Pancreas (tissue), 10 donors: Measurements from ENCODE around the gene SFSWAP. TPM values are rescaled to one million over a fixed set of nuclear protein-coding genes. Genes with fewer than 3 reads are reported as not detected.

Experiments used
- ATAC-seq, 4 donors: fragments of 200-7000 bp; cut with Tn5 transposase; one replicate each; pipeline versions ENCODE4 v1.8.0 to v1.9.1; 2020; ENCODE audit warnings: mild to moderate bottlenecking in 4 of 4, moderate library complexity in 4 of 4
- DNase-seq, 6 donors: peaks; one replicate each; pipeline ENCODE4 v3.0.0-alpha.2; 2020
- FAIRE-seq: peaks from 2 replicates; lab custom pipeline; 2012; peaks lifted over from hg19 to GRCh38; lab: Jason Lieb, UNC
- H3K27ac ChIP-seq, 4 donors: fragments of 200-600 bp; sonication (generic); 1 replicate in 3 of 4; 2 replicates in 1 of 4; pipeline versions ENCODE4 v1.5.0 to v1.8.0; 2020
- H3K27me3 ChIP-seq, 4 donors: fragments of 200-600 bp; one replicate each; pipeline ENCODE4 v1.8.0; 2021
- H3K36me3 ChIP-seq, 3 donors: fragments of 200-600 bp; sonication (generic) in 1 of 3; one replicate each; pipeline versions ENCODE4 v1.5.0 to v1.8.0; 2020 to 2021
- H3K4me1 ChIP-seq, 3 donors: fragments of 200-600 bp; one replicate each; pipeline ENCODE4 v1.8.0; 2021
- H3K4me3 ChIP-seq, 4 donors: fragments of 200-600 bp; sonication (generic) in 2 of 4; one replicate each; pipeline versions ENCODE4 v1.5.0 to v1.8.0; 2020 to 2021
- H3K9me3 ChIP-seq, 4 donors: fragments of 200-600 bp; one replicate each; pipeline ENCODE4 v1.8.0; 2021
- WGBS, 2 donors: extraction: QIAGEN DNeasy Blood & Tissue Kit; methylation state at CpG; one replicate each; pipeline ENCODE4 v1.1.7; 2013; 5-methylcytosine and 5-hydroxymethylcytosine counted together
- intact Hi-C, 3 donors: fragments of 100-400 bp; cut with DNase I; formaldehyde crosslinking; loops; one replicate each; pipeline versions ENCODE4 v1.11.1 to v1.14.2; 2022
- polyA plus RNA-seq, 2 donors: library from polyadenylated mRNA; stranded (reverse); fragments of 200-250 nt; gene quantifications; one replicate each; pipeline ENCODE4 v1.2.3, GENCODE V29; 2013
- total RNA-seq, 6 donors: library from RNA; stranded (reverse); fragmentation: NEBNext Ultra II Directional in 4 of 6; extraction: Animal tissue kit (Norgen Biotek cat#: 25700) in 4 of 6; gene quantifications; one replicate each; pipeline versions ENCODE4 v1.2.1 to v1.2.4, GENCODE V29; 2021 to 2023
- TF ChIP-seq, protein P1 (sequence below), 4 donors: fragments of 200-600 bp; sonication (generic) in 3 of 4; IDR thresholded peaks; one replicate each; pipeline versions ENCODE4 v1.5.0 to v1.8.0; 2021; ENCODE audit warnings: antibody characterized with exemption in 4 of 4
- donor health status: healthy with polysubstance abuse.
- donor health status: DM: no; HTN: no; CAD: no; lungs with moderate emphysema.
- donor health status: DM: no; HTN: no; CAD: no.
- donor health status: control.
- donor health status: control.
- donor health status: Bipolar disorder and iron deficiency.
- donor health status: DM: yes; HTN: yes; CAD: no.
- donor health status: DM: no; HTN: no; CAD: no.
- donor health status: DM: no; HTN: no; CAD: no.
- donor health status: DM: yes; HTN: yes; CAD: no.

The SFSWAP gene
- total and polyA plus RNA-seq, 8 donors: 12.9 to 50.7 (median 20.6) TPM

DNA sequence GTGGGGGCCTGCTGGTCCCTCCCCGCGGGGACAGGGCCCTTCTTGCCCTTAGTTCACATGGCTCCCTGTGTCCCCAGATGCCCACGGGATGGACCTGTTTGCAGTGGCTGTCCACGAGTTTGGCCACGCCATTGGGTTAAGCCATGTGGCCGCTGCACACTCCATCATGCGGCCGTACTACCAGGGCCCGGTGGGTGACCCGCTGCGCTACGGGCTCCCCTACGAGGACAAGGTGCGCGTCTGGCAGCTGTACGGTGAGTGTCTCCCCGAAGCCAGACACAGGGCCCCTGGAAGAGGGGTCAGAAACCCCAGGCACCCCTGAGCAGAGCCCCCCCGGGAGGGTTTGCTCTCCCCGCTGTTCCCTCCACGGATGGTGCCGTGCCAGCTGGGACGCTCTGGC, 130.7 kb downstream of the SFSWAP start:
- H3K4me1 ChIP-seq: no peaks in the 10 kb centered on the region
- peak in 1 of 6 donors; percentile 57 for DNase-seq
- no peak for FAIRE-seq
- no peaks in the 10 kb centered on the region for H3K9me3 ChIP-seq
- no peak for ATAC-seq
- H3K27ac ChIP-seq: no peak overlapping the region
- no peak overlapping the region for H3K4me3 ChIP-seq
- H3K36me3 ChIP-seq: no peaks in the 10 kb centered on the region
- TF ChIP-seq, protein P1, sequence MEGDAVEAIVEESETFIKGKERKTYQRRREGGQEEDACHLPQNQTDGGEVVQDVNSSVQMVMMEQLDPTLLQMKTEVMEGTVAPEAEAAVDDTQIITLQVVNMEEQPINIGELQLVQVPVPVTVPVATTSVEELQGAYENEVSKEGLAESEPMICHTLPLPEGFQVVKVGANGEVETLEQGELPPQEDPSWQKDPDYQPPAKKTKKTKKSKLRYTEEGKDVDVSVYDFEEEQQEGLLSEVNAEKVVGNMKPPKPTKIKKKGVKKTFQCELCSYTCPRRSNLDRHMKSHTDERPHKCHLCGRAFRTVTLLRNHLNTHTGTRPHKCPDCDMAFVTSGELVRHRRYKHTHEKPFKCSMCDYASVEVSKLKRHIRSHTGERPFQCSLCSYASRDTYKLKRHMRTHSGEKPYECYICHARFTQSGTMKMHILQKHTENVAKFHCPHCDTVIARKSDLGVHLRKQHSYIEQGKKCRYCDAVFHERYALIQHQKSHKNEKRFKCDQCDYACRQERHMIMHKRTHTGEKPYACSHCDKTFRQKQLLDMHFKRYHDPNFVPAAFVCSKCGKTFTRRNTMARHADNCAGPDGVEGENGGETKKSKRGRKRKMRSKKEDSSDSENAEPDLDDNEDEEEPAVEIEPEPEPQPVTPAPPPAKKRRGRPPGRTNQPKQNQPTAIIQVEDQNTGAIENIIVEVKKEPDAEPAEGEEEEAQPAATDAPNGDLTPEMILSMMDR (IDR thresholded peaks at IDR 0.05): no peak
- intact Hi-C loops: no loop called here
- no peaks in the 10 kb centered on the region for H3K27me3 ChIP-seq
- 87 to 89% methylated on average over 22 of the region's 22 CpGs for WGBS, 2 donors

DNA sequence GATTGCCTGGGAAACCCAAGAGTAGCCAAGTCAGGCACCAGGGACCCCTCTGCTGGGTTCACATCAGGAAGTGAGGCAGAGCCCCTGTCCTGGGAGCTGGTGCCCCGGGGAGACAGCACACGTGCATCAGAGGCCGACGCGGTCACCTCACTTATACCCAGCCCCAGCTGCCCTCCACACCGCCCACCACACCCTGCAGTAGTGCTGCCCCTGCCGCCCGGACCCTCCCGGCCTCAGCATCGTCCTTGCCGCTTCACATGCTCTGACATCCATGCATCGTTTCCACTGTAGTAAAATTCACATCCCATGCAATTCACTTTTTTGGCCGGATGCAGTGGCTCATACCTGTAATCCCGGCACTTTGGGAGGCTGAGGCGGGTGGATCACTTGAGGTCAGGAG, 131.3 kb downstream of the SFSWAP start:
- no peaks in the 10 kb centered on the region for H3K27me3 ChIP-seq
- FAIRE-seq: no peak
- H3K4me1 ChIP-seq: no peaks in the 10 kb centered on the region
- DNase-seq: no peak
- no peak for ATAC-seq
- intact Hi-C loops: no loop called here
- 76 to 84% methylated on average over 15 of the region's 15 CpGs for WGBS, 2 donors
- no peak overlapping the region for H3K4me3 ChIP-seq
- no peaks in the 10 kb centered on the region for H3K36me3 ChIP-seq
- TF ChIP-seq, protein P1 (IDR thresholded peaks at IDR 0.05): no peak
- no peaks in the 10 kb centered on the region for H3K9me3 ChIP-seq
- no peak overlapping the region for H3K27ac ChIP-seq

DNA sequence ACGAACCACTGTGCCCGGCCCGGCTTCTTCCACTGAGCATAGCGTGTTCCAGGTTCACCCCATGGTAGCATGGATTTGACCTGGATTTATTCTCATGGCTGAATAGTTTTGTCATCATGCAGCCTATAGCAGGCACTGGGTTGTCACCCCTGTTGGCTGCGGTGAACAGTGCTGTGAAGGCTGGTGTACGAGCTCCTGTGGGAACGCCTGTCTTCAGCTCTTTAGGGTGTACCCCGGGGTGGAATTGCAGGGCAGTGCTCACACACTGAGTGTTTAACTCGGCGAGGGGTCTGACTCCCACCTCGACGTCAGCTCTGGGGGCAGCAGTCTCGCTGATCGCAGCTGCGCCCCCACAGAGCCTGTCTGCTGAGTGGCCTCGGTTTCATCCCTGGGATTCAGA, 132.6 kb downstream of the SFSWAP start:
- DNase-seq (no peak), ATAC-seq (no peak), FAIRE-seq (no peak)
- WGBS, 2 donors: 73 to 85% methylated on average over 16 of the region's 16 CpGs
- Histone ChIP-seq H3K27ac (no peak overlapping the region), H3K36me3 (no peaks in the 10 kb centered on the region), H3K9me3 (no peaks in the 10 kb centered on the region), H3K27me3 (no peaks in the 10 kb centered on the region), H3K4me3 (no peak overlapping the region), H3K4me1 (no peaks in the 10 kb centered on the region)
- TF ChIP-seq, protein P1 (IDR thresholded peaks at IDR 0.05): no peak
- intact Hi-C loops: no loop called here

DNA sequence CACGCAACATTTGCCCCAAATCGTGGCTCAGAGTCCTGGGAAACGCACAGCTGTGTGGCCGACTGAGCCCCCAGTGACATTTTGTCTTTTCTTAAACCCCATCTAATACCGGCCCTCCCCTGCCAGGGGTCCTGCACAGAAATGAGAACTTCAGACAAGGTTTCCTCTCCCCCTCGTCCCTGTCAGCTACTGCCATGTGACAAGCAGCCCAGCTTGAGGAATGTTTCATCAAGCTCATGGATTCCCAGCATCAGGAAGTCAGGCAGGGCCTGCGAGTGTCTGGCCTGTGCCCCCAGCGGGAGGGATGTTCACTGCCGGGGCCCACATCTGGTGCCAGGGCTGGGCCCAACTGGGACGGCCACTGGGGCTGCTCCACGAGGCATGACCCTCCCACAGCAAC, 133.2 kb downstream of the SFSWAP start:
- no peaks in the 10 kb centered on the region for H3K4me1 ChIP-seq
- FAIRE-seq (no peak), ATAC-seq (no peak), DNase-seq (no peak)
- intact Hi-C loops: no loop called here
- 80 to 90% methylated on average over 11 of the region's 11 CpGs for WGBS, 2 donors
- H3K36me3 ChIP-seq: no peaks in the 10 kb centered on the region
- H3K9me3 ChIP-seq: no peaks in the 10 kb centered on the region
- TF ChIP-seq, protein P1 (IDR thresholded peaks at IDR 0.05): no peak
- no peaks in the 10 kb centered on the region for H3K27me3 ChIP-seq
- no peak overlapping the region for H3K27ac ChIP-seq
- no peak overlapping the region for H3K4me3 ChIP-seq

DNA sequence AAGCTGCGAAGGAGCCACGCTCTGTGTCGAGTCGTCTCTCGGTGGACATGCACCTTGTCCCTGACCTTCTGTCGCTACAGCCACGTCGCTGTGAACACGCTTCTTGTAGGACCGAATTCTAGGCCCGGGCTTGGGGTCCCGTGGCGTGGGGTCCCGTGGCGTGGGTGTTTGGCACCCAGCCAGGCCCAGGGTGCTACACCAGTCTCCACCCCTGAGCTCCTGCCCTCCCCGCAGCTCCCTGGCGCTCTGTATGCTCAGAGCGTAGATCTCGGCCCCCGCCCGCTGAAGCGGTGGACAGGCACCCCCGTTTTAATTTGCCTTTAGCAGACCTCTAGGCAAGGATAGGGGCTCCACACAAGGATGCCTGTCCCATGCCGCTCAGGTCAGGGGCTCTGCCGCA, 133.8 kb downstream of the SFSWAP start:
- Histone ChIP-seq H3K4me3 (no peak overlapping the region), H3K27me3 (no peaks in the 10 kb centered on the region), H3K9me3 (no peaks in the 10 kb centered on the region), H3K4me1 (no peaks in the 10 kb centered on the region), H3K36me3 (no peaks in the 10 kb centered on the region), H3K27ac (no peak overlapping the region)
- DNase-seq (peak in 1 of 6 donors; percentile 64), FAIRE-seq (no peak), ATAC-seq (no peak)
- TF ChIP-seq, protein P1 (IDR thresholded peaks at IDR 0.05): no peak
- WGBS, 2 donors: 86 to 89% methylated on average over 25 of the region's 25 CpGs
- intact Hi-C loops: no loop called here
